Measurements from ENCODE around the gene ABHD6.

Gene ABHD6

DNA sequence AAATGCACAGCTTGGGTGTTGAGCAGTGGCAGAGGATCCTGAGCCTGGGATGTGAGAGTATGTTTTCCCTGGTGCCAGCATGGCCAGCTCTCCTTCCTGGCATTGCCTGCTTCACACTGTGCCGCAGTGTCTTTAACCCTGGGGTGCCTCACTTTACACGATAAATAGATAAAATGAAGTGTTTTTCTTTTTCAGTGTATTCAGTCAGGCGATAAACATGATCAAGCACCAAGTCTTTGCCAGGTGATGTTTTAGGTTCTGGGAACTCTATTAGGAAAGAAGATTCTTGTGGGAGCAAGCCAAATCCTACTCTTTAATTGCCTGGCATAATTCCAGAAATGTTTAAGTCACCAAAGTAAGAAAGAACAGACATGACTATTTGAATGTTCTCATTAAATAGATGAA lies 14.0 kb downstream of the ABHD6 start:
- Histone ChIP-seq H3K27me3 (ENCODE audit: insufficient read depth, poor library complexity, severe bottlenecking) (no peaks in the 10 kb centered on the region), H3K4me3 (replicated peaks; ENCODE audit: insufficient read depth, low read length) (no peak overlapping the region), H3K27ac (replicated peaks) (no peak overlapping the region)
- DNase-seq (ENCODE audit: low read depth in 1 of 2, low spot score in 1 of 2): no peak
- TF ChIP-seq, protein P1, sequence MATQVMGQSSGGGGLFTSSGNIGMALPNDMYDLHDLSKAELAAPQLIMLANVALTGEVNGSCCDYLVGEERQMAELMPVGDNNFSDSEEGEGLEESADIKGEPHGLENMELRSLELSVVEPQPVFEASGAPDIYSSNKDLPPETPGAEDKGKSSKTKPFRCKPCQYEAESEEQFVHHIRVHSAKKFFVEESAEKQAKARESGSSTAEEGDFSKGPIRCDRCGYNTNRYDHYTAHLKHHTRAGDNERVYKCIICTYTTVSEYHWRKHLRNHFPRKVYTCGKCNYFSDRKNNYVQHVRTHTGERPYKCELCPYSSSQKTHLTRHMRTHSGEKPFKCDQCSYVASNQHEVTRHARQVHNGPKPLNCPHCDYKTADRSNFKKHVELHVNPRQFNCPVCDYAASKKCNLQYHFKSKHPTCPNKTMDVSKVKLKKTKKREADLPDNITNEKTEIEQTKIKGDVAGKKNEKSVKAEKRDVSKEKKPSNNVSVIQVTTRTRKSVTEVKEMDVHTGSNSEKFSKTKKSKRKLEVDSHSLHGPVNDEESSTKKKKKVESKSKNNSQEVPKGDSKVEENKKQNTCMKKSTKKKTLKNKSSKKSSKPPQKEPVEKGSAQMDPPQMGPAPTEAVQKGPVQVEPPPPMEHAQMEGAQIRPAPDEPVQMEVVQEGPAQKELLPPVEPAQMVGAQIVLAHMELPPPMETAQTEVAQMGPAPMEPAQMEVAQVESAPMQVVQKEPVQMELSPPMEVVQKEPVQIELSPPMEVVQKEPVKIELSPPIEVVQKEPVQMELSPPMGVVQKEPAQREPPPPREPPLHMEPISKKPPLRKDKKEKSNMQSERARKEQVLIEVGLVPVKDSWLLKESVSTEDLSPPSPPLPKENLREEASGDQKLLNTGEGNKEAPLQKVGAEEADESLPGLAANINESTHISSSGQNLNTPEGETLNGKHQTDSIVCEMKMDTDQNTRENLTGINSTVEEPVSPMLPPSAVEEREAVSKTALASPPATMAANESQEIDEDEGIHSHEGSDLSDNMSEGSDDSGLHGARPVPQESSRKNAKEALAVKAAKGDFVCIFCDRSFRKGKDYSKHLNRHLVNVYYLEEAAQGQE (IDR thresholded peaks at IDR 0.05; ENCODE audit: insufficient replicate concordance, low read depth): no peak
- no peak for TF ChIP-seq SPI1 (IDR thresholded peaks at IDR 0.05; ENCODE audit: borderline replicate concordance, low read depth)
- no peak for TF ChIP-seq CTCF (IDR thresholded peaks at IDR 0.05; ENCODE audit: insufficient read depth, low read length)
- no peak for TF ChIP-seq POLR2AphosphoS5 (IDR thresholded peaks at IDR 0.05; ENCODE audit: low read depth)
- no peak for TF ChIP-seq GABPA (IDR thresholded peaks at IDR 0.05; ENCODE audit: low read depth)

- TF ChIP-seq, protein P1 (IDR thresholded peaks at IDR 0.05; ENCODE audit: insufficient replicate concordance, low read depth): no peak
- TF ChIP-seq POLR2AphosphoS5 (IDR thresholded peaks at IDR 0.05; ENCODE audit: low read depth) (no peak), SPI1 (IDR thresholded peaks at IDR 0.05; ENCODE audit: borderline replicate concordance, low read depth) (no peak), GABPA (IDR thresholded peaks at IDR 0.05; ENCODE audit: low read depth) (no peak), CTCF (IDR thresholded peaks at IDR 0.05; ENCODE audit: insufficient read depth, low read length) (no peak)
- DNase-seq (ENCODE audit: low read depth in 1 of 2, low spot score in 1 of 2): no peak
Measured at GRCh38 chr3:58254144-58254543, 16.6 kb downstream of the ABHD6 start.

DNA sequence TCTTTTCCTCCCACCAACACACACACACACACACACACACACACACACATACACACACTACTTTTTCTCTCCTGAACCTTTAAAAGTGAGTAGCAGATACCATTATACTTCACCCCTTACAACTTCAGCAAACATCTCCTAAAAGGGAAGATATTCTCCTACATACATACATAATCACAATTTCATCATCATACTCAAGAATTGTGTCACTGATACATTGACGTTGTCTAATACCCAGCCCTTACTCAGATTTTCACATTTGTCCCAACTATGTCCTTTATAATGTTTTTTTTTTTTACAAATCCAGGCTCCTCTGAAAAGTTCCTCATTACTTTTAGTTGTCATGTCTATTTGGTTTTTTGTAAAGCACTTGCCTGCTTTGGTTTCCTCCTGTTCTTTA lies 18.5 kb downstream of the ABHD6 start:
- DNase-seq (ENCODE audit: low read depth in 1 of 2, low spot score in 1 of 2): no peak
- Histone ChIP-seq H3K27ac (replicated peaks) (no peak overlapping the region), H3K4me3 (replicated peaks; ENCODE audit: insufficient read depth, low read length) (no peak overlapping the region), H3K27me3 (ENCODE audit: insufficient read depth, poor library complexity, severe bottlenecking) (no peaks in the 10 kb centered on the region)
- TF ChIP-seq SPI1 (IDR thresholded peaks at IDR 0.05; ENCODE audit: borderline replicate concordance, low read depth) (no peak), GABPA (IDR thresholded peaks at IDR 0.05; ENCODE audit: low read depth) (no peak), CTCF (IDR thresholded peaks at IDR 0.05; ENCODE audit: insufficient read depth, low read length) (no peak), POLR2AphosphoS5 (IDR thresholded peaks at IDR 0.05; ENCODE audit: low read depth) (no peak)
- TF ChIP-seq, protein P1 (IDR thresholded peaks at IDR 0.05; ENCODE audit: insufficient replicate concordance, low read depth): no peak

More at GRCh38 chr3:58254144-58254543, 16.6 kb downstream of the ABHD6 start:
- no peaks in the 10 kb centered on the region for H3K27me3 ChIP-seq (ENCODE audit: insufficient read depth, poor library complexity, severe bottlenecking)
- no peak overlapping the region for H3K4me3 ChIP-seq (replicated peaks; ENCODE audit: insufficient read depth, low read length)
- H3K27ac ChIP-seq (replicated peaks): no peak overlapping the region
